GM19035 (cell line): Measurements from ENCODE around the gene CTBS.
"Not testable (repeated sequence)": the region's sequence is repeated elsewhere in the genome, so short reads cannot be mapped to it uniquely, and the experiment has no call there.

ENCODE experiments used
- ATAC-seq: cut with Tn5 transposase; IDR thresholded peaks from one replicate; pipeline ENCODE4 v1.9.1; 2021; ENCODE audit not compliant: unreplicated experiment

The CTBS gene, protein sequence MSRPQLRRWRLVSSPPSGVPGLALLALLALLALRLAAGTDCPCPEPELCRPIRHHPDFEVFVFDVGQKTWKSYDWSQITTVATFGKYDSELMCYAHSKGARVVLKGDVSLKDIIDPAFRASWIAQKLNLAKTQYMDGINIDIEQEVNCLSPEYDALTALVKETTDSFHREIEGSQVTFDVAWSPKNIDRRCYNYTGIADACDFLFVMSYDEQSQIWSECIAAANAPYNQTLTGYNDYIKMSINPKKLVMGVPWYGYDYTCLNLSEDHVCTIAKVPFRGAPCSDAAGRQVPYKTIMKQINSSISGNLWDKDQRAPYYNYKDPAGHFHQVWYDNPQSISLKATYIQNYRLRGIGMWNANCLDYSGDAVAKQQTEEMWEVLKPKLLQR

DNA sequence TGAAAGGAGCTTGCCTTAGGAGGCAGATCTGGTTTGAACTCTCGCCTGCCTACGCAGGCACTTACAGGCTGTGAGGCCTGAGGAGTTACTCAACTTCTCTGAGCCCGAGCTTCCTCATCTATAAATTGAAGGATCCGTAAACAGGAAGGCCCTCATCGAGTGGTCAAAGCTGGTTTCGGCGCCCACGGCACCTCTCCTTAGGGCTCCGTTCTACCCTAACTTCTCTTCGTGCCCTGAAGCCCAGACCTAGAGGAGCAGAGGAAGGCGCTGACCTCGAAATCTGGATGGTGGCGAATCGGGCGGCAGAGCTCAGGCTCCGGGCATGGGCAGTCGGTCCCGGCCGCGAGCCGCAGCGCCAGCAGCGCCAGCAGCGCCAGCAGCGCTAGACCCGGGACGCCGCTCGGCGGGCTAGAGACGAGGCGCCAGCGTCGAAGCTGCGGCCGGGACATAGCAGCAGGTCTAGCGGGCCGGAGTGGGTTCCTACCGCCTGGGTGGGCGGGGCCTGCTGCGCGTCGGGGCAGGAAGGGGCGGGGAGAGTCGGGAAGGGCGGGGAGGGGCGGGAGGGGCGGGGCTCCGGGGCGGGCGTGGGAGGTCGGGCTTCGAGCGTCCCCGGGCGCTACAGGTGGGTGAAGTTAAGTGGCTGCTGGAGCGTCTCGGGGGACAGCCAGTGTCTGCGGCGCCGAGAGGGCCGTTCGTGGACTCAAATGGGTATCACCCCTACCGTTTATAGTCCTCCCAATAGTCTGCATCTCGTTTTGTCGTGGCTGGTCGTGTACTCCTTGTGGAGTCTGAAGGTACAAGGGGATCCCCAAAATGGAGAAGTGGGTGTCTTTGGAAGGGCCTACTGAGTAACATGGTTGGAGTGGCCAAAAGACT is at the start of gene CTBS:
CTBS (minus strand) TSS at position 474 of the 876 bp plus-strand sequence; CDS start at position 449, 25 bp downstream.
- ATAC-seq: peak; percentile 87

DNA sequence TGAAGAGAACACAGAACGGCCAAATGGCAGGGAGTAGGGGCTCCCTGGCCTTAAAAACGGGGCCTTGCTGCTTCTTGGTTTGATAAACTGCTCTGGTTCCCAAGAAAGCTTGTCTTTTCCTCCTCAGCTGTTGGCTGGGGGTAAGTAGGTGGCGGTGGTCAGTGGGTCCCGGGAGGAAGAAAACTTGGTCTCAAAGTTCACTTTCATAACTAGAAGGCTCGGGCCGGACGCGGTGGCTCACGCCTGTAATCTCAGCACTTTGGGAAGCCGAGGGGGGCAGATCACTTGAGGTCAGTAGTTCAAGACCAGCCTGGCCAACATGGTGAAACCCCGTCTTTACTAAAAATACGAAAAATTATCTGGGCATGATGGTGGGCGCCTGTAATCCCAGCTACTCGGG is 47.3 kb upstream of the CTBS start:
- ATAC-seq: no peak

- peak; percentile 95 for ATAC-seq
Observed at GRCh38 chr1:84620720-84621313, 46.6 kb upstream of the CTBS start.

DNA sequence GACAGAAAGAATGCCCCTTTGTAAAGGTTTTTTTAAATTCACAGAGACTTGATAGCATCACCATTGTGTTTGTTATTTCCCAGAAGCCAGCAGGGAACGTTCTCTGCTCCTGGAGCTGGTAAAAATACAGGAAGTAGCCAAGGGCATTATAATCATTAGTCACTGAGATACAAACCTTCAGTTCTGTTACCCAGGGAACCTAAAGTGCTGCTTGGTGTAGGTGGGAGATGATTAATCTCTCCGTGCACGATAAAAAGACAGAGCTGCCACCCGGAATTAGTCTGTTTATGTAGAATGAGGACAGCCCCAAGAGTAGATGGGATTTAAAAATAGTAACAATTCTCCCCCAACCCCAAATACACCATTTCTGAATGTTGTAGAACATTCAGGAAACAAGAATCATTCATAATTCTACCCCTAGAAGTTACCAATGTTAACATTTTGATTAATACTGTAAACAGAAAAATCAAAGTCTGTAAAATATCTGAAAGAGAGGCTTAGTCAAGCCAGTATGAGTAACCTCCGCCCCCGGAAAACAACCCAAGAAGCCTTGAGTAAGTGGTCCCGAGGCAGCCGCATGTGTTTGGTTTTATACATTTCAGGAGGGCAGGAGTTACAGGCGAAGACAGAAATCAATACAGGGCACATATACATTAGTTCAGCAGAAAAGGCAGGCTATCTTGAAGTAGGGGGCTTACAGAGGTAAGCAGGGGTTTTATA is 45.3 kb upstream of the CTBS start:
- no peak for ATAC-seq

DNA sequence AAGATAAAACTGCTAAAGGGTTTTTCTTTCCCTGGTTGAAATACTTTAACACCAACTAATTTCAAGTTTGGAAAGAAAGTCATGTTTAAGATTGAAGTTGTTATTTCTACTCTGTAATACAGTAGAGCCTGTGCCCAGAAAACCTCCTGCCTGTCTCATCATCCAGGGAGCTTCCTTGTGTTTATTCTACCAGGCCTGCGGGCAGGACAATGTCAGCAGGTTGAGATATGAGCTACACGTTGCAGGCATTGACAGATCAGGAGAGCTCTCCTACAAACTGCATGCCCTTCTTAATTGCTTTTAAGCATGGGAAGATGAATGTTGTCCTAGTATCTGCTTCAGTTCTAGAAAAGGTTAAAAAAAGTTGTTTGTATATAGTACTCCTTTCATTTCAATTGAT is 43.1 kb upstream of the CTBS start:
- ATAC-seq: no peak

DNA sequence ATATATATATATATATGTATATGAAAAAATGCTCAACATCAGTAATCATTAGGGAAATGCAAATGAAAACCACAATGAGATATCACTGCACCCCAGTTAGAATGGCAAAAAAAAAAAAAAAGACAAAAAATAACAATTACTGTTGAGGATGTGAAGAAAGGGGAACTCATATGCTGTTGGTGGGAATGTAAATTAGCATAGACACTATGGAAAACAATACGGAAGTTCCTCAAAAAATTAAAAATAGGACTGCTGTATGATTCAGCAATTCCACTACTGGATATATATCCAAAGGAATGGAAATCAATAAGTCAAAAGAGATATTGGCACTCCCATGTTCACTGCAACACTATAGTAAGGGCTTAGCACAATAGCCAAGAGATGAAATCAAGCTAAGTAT is 41.5 kb upstream of the CTBS start:
- no peak for ATAC-seq

DNA sequence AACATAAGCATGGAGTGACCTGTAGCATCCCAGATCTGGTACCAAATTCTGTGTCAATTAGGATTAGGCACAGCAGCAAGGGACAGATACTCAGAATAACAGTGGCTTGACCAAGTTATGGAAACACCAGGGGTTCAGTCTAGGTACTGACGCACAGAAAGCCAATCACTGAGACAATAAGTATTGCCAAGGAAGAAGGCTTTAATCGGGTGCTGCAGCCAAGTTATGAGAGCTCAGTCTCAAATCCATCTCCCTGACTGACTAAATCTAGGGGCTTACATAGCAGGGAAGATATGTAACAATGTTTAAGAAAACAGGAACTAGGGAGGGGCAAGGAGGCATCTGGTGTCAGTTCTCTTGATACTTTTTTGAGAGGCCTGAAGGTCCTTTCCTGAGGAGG is 39.6 kb upstream of the CTBS start:
- ATAC-seq: no peak

DNA sequence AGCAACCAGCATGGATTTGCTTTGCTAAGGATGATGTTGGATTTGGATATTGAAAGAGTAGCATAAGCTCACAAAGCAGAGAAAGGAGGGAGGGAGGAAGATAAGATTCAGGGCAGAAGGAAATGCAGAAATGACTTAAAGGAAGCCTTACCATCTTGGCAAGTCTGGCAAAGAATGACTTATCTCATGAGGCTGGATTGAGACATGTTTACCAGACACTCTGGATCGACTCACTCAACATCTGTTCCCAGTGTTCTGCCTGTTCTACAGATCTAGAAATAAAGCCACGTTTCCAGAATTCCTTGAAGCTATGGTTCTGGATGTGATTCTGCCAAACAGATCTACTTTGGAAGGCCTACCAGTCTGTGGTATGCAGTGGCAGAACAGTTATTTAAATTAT is 38.8 kb upstream of the CTBS start:
- ATAC-seq: no peak

GRCh38 chr1:84611796-84612195 is 37.6 kb upstream of the CTBS start:
- no peak for ATAC-seq

GRCh38 chr1:84611091-84611490 is 36.9 kb upstream of the CTBS start:
- no peak for ATAC-seq

- ATAC-seq: no peak
Observed at GRCh38 chr1:84606977-84607376, 32.7 kb upstream of the CTBS start.

DNA sequence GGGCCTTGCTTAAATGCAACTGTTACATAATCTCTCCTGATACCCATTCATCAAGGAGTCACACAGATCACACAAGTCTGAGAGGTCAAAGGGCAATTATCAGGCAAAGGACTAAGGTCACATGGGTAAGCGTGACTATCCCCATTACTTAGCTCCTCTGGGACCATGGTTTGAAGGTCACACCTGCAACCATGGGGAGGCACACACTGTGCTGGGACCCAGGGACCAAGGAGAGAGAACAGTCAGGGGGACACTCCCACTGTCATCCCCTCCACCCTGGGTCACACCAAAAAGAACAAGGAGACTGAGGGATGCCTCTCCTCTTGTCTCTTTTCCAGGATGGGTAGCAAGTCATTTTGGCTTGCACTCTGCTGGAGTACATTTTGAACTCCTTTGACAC is 30.9 kb upstream of the CTBS start:
- no peak for ATAC-seq

GRCh38 chr1:84603941-84604830 is 29.9 kb upstream of the CTBS start:
- ATAC-seq: no peak

DNA sequence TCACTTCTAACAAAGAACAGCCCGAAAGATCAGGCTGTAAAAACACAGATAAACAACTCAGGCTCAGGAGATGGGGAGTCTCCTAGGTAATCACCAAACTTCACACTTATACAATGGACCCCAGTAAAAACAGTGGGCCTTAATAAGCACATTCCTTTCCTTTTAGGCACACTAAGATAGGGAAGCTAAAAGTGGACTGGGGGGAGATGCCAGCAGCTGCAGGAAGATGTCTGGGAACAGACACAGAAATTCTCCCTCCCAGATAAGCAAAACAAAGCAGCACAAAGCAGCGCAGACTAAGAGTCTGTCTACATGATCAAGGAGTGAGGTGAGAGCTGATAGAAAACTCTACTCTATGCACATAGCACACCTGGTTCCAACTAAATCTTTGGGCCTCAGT is 29.0 kb upstream of the CTBS start:
- no peak for ATAC-seq

DNA sequence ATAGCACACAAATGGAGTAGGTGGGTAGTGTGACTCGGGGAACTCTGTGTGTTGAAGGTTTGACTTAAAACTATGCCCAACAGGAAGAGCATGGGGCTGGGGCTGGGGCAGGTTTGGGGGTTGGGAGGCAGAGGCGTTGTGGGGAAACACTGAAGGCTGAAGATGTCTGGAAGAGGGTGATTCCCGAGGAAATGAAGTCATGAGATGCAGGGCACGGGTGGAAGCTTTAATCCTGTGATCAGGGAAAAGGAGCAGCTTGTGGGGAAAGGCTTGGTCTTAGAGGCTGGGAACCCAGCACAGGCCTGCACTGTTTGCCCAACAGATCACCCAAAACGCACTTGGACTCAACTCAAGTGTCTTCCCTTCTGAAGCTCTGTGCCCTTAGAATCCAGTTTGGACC is 26.6 kb upstream of the CTBS start:
- ATAC-seq: no peak

GRCh38 chr1:84598846-84599741 is 24.9 kb upstream of the CTBS start:
- ATAC-seq: peak; percentile 73

DNA sequence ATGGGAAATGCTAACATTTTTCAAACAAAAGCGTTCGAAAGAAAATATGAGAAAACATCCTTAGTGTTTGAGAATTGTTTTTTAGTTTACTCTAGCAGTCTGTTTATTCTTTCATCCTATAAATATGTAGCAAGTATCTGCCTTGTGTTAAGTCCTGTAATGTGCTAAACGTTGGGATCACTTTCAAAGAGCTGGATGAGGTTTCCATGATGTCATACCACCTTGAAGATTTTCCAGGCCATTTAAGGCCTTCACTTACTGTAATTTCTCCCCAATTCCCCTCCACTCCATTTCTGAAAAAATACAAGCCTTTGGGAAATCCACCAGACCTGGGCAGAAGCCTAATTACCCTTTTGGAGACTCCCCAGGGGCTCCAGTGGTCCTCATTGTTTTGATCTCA is 24.2 kb upstream of the CTBS start:
- no peak for ATAC-seq

DNA sequence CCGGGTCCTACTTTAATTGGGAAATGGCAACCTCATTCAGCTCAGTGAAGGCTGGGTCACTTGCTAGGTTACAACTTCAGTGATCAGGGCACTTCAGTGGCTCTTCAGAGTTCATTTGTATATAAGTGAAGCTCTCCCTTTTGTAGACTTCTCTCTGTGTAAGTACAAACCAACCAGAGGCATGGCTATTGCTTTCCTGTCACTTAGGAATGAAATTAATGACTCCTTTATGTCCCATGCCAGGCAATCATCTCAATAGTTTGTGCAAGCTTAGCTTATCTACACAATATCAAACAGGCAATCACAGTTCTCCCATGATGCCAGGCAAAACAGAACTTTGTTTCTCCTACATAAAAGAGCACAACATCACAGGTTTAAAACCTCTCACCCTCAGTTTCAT is 22.8 kb upstream of the CTBS start:
- ATAC-seq: no peak

GRCh38 chr1:84594959-84595358 is 20.7 kb upstream of the CTBS start:
- ATAC-seq: not testable (repeated sequence)
